Stimulated activated naive CD8-positive, alpha-beta T cell treated with anti-CD3 and anti-CD28 coated beads, Interleukin-15, Interleukin-2, amounts not matched to agents 100 ng/mL and 50 ng/mL, for 24 hours (primary cell): ENCODE data around the gene ZNF512B.
A peak's percentile ranks its signal among the peaks of the same experiment; 100 is the strongest.
"Not testable (repeated sequence)": the region's sequence is repeated elsewhere in the genome, so short reads cannot be mapped to it uniquely, and the experiment has no call there.

Experiments
- H3K27ac Mint-ChIP-seq: one replicate; pipeline ENCODE4 v1.8.0; 2021; ENCODE audit warnings: mild to moderate bottlenecking, mixed read lengths
- H3K27me3 Mint-ChIP-seq: one replicate; pipeline ENCODE4 v1.8.0; 2021; ENCODE audit warnings: mixed read lengths
- H3K36me3 Mint-ChIP-seq: one replicate; pipeline ENCODE4 v1.8.0; 2021; ENCODE audit warnings: low read depth, mixed read lengths
- H3K4me1 Mint-ChIP-seq: one replicate; pipeline ENCODE4 v1.8.0; 2021; ENCODE audit warnings: low read depth, mixed read lengths
- H3K4me3 Mint-ChIP-seq: one replicate; pipeline ENCODE4 v1.8.0; 2021; ENCODE audit warnings: mild to moderate bottlenecking, mixed read lengths
- H3K9me3 Mint-ChIP-seq: one replicate; pipeline ENCODE4 v1.8.0; 2021; ENCODE audit warnings: mixed read lengths

Gene ZNF512B

GRCh38 chr20:63923651-63924050 is 46.1 kb downstream of the ZNF512B start:
- H3K36me3 Mint-ChIP-seq, result peaks cover 26% of the 10 kb centered on the region
- H3K27me3 Mint-ChIP-seq, result no peaks in the 10 kb centered on the region
- no peaks in the 10 kb centered on the region for H3K9me3 Mint-ChIP-seq
- H3K4me1 Mint-ChIP-seq, result no peaks in the 10 kb centered on the region
- H3K4me3 Mint-ChIP-seq, result no peak overlapping the region
- peak overlapping the region; percentile 12 for H3K27ac Mint-ChIP-seq

GRCh38 chr20:63920226-63920625 is 49.5 kb downstream of the ZNF512B start:
- Mint-ChIP-seq H3K27ac (no peak overlapping the region), H3K36me3 (peaks cover 31% of the 10 kb centered on the region), H3K9me3 (no peaks in the 10 kb centered on the region), H3K4me1 (peaks cover 9% of the 10 kb centered on the region), H3K27me3 (no peaks in the 10 kb centered on the region), H3K4me3 (no peak overlapping the region)

GRCh38 chr20:63919130-63919529 is 50.6 kb downstream of the ZNF512B start:
- Mint-ChIP-seq H3K27me3 (no peaks in the 10 kb centered on the region), H3K4me1 (peaks cover 9% of the 10 kb centered on the region), H3K9me3 (no peaks in the 10 kb centered on the region), H3K4me3 (no peak overlapping the region), H3K36me3 (peaks cover 32% of the 10 kb centered on the region), H3K27ac (no peak overlapping the region)

GRCh38 chr20:63917811-63918210 is 51.9 kb downstream of the ZNF512B start:
- Mint-ChIP-seq H3K27ac (peak overlapping the region; percentile 80), H3K9me3 (no peaks in the 10 kb centered on the region), H3K27me3 (no peaks in the 10 kb centered on the region), H3K4me3 (no peak overlapping the region), H3K4me1 (peaks cover 15% of the 10 kb centered on the region), H3K36me3 (peaks cover 28% of the 10 kb centered on the region)

- H3K9me3 Mint-ChIP-seq, H3K4me3 Mint-ChIP-seq, H3K27me3 Mint-ChIP-seq, H3K27ac Mint-ChIP-seq: not testable (repeated sequence)
- Mint-ChIP-seq H3K36me3 (peaks cover 28% of the 10 kb centered on the region), H3K4me1 (peaks cover 16% of the 10 kb centered on the region)
Observed at GRCh38 chr20:63916371-63916939, 53.3 kb downstream of the ZNF512B start.

- H3K4me3 Mint-ChIP-seq, result no peak overlapping the region
- peaks cover 28% of the 10 kb centered on the region for H3K36me3 Mint-ChIP-seq
- H3K4me1 Mint-ChIP-seq, result peaks cover 24% of the 10 kb centered on the region
- no peak overlapping the region for H3K27ac Mint-ChIP-seq
- no peaks in the 10 kb centered on the region for H3K27me3 Mint-ChIP-seq
- no peaks in the 10 kb centered on the region for H3K9me3 Mint-ChIP-seq
Observed at GRCh38 chr20:63915471-63915870, 54.3 kb downstream of the ZNF512B start.

- H3K4me3 Mint-ChIP-seq, result no peak overlapping the region
- no peak overlapping the region for H3K27ac Mint-ChIP-seq
- H3K9me3 Mint-ChIP-seq, result no peaks in the 10 kb centered on the region
- no peaks in the 10 kb centered on the region for H3K27me3 Mint-ChIP-seq
- H3K36me3 Mint-ChIP-seq, result peaks cover 31% of the 10 kb centered on the region
- H3K4me1 Mint-ChIP-seq, result peaks cover 31% of the 10 kb centered on the region
Observed at GRCh38 chr20:63913768-63914167, 56.0 kb downstream of the ZNF512B start.

- no peak overlapping the region for H3K4me3 Mint-ChIP-seq
- H3K4me1 Mint-ChIP-seq, result peaks cover 32% of the 10 kb centered on the region
- no peaks in the 10 kb centered on the region for H3K27me3 Mint-ChIP-seq
- no peaks in the 10 kb centered on the region for H3K9me3 Mint-ChIP-seq
- peaks cover 15% of the 10 kb centered on the region for H3K36me3 Mint-ChIP-seq
- no peak overlapping the region for H3K27ac Mint-ChIP-seq
Observed at GRCh38 chr20:63911176-63911575, 58.6 kb downstream of the ZNF512B start.

- Mint-ChIP-seq H3K9me3 (no peaks in the 10 kb centered on the region), H3K27ac (no peak overlapping the region), H3K4me1 (peaks cover 35% of the 10 kb centered on the region), H3K4me3 (no peak overlapping the region), H3K27me3 (no peaks in the 10 kb centered on the region), H3K36me3 (peaks cover 4% of the 10 kb centered on the region)
Observed at GRCh38 chr20:63908008-63908682, 61.6 kb downstream of the ZNF512B start.
